Neural cell (in vitro differentiated cells): ENCODE data around the gene CEP128.

Source experiments
- CTCF ChIP-seq: fragments of 450-650 bp; IDR thresholded peaks from 2 replicates; pipeline ENCODE4 v1.5.1; 2014; ENCODE audit warnings: antibody characterized with exemption, mild to moderate bottlenecking, moderate library complexity; ENCODE audit not compliant: poor library complexity, severe bottlenecking
- EP300 ChIP-seq: fragments of 450-650 bp; conservative IDR thresholded peaks from 2 replicates; pipeline ENCODE4 v1.6.1; 2014; ENCODE audit warnings: antibody characterized with exemption, mild to moderate bottlenecking, moderate library complexity; ENCODE audit not compliant: poor library complexity, severe bottlenecking
- EZH2 ChIP-seq: fragments of 200-600, 300-800 bp; shearing (Covaris generic), sonication (generic); IDR thresholded peaks from 2 replicates; pipeline ENCODE4 v1.6.1; 2014; ENCODE audit warnings: antibody characterized with exemption, low read length, borderline replicate concordance, mild to moderate bottlenecking; ENCODE audit not compliant: insufficient read depth, poor library complexity, severe bottlenecking
- POLR2AphosphoS5 ChIP-seq: IDR thresholded peaks from 2 replicates; pipeline ENCODE4 v1.6.1; 2012
- SMC3 ChIP-seq: fragments of 450-650 bp; conservative IDR thresholded peaks from 2 replicates; pipeline ENCODE4 v1.6.1; 2014; ENCODE audit warnings: antibody characterized with exemption, mild to moderate bottlenecking, moderate library complexity; ENCODE audit not compliant: poor library complexity

DNA sequence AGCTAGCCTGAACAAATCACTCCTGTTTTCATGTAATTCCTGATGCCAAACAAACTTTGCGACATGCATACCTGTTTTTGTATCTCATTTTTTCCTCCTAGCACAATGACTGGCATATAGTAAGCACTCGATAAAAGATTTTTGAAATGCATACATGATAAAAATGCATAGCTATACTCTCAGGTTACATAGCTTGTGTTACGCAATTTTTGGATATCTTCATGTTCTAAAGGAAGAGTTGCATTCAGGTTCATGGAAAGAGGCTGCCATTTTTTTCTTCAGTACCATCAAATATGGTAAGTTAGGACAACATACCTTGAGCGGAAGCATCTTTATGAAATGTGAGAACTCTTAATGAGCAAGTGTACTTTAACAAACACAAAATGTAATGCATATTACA is 445.4 kb downstream of the CEP128 start:
- TF ChIP-seq POLR2AphosphoS5 (no peak), CTCF (no peak), EZH2 (no peak), EP300 (no peak), SMC3 (no peak)
